Urothelium cell line (cell line): ENCODE results near the gene PIM3.

Experiments used
- DNase-seq: peaks from one replicate; pipeline ENCODE4 v3.0.0; 2011; ENCODE audit warnings: low spot score, mixed read lengths
- FAIRE-seq: peaks from 2 replicates; lab custom pipeline; 2011; peaks lifted over from hg19 to GRCh38; lab: Jason Lieb, UNC

PIM3 gene

DNA sequence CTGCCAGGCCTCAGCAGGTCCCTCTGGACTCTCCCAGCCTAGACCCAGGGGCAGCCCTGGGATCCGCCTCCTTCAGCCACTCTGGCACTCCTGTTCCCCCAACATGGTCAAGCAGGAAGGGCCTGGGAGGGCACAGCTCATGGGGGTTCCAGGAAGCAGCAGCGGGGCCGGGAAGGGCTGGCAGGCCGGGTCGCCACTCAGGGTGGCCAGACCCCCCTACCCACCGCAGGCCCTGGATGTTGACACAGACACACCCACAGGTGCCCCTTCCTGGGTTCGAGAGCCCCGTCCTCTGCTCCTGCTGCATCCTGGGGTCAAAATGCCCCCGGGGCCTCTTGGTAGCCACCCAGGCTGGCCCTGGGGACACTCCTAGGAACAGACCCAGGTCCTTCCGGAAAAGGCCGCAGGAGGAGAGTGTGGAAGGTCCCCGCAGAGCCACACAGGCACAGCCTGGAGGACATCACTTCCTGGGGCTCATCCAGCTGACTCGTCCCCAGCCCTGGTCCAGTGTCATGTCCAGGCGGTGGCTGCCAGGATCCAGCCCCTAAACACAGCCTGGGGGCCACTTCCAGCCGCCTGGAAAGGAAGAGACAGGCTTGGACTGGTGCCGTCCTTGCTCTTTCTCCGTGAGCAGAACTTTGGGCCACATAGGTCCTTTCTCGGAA is 6.8 kb upstream of the PIM3 start:
- DNase-seq (no peak), FAIRE-seq (no peak)

- DNase-seq (no peak), FAIRE-seq (no peak)
Observed at GRCh38 chr22:49954354-49954753, 6.2 kb upstream of the PIM3 start.

GRCh38 chr22:49954991-49955580 is 5.5 kb upstream of the PIM3 start:
- DNase-seq (no peak), FAIRE-seq (no peak)

DNA sequence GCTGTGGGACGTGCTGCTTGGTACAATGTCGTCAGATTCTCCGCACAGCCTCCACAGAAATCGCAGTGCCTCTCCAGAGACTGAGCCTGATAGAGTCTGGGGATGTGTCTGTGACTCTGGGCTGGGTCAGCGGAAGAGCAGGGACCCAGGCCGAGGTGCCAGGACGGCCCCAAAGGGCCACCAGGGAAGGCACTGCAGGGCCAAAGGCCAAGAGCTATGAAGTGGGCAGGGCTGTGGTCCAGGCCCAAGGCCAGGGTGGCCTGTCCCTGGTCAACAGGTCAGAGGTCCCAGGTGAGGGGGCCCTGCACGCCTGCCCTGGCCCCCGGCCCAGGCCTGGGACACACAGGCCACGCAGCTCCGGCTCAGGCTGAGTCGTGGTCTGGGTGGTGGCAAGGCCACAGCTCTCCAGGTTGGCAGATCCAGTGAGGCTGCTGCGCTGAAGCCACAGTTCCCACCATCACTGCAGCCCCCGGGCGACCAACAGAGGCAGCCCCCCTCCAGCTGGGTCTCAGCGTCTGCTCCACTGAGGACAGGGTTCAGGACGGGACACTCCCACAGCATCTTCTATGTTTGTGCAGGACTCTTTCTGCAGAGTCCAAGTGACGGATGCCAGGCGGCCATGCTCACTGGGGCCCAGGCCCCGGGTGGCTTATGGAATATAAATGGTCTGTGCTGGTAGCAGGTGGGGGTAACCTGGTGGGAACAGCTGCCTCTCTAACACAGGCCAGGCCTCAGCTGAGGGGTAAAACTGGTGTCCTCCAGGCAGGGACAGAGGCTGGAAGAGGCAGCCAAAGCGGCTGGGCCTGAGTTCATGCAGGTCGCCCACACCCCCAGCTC is 4.8 kb upstream of the PIM3 start:
- FAIRE-seq: no peak
- DNase-seq: no peak

GRCh38 chr22:49956418-49956770 is 4.2 kb upstream of the PIM3 start:
- DNase-seq: no peak
- no peak for FAIRE-seq

- DNase-seq: no peak
- FAIRE-seq: no peak
Observed at GRCh38 chr22:49956914-49957825, 3.4 kb upstream of the PIM3 start.

DNA sequence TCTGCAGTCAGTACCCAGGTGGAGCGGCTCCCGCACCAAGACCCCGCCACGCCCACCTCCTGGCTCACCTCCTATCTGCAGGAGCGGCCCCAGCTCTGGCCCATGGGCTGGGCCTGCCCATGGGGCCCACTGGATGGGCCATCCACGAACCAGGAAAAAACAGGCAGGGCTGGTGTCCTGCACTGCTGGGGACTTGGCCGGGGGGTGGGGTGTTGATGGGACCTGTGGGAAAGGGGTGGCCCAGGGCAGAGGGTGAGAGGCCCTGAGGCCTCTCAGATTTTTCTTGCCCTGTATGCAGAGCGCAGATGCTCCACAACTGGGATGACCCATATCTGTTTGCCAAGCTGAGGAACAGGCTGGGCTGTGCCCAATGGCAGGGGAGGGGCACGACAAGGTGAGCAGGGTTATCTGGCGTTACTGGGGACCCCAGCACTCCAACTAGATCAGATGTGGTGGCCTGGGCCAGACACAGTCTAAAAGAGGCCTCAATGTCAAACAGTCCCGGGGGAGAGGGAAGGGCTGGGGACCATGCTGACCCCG is 2.7 kb upstream of the PIM3 start:
- no peak for DNase-seq
- no peak for FAIRE-seq

DNA sequence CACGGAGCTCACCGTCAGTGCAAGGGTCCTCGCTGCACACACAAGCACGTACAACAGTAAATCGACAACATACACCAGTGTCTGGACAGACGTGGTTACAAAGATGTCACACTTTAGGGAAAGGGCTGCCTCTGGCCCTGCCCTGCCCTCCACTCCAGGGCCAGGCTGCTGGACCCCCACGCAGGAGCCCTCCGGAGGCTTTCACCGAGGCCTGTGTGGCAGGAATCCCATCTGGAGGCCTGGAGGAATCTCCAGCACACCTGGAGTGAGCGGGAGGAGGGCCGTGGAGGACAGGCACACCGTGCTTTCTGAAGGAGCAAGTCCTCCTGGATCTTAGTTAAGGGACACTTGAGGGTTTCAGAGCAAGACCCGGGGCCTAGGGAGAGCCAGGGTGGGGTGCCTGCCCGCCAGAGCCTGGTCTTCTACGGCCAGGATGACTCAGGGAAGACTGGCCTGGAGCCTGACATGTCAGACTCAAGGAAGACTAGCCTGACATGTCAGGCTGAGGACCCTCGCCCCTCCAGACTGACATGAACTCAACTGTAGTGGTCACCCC is 2.1 kb upstream of the PIM3 start:
- peak; percentile 59 for FAIRE-seq

GRCh38 chr22:49958931-49959781 is 1.4 kb upstream of the PIM3 start:
- DNase-seq (no peak), FAIRE-seq (peak; percentile 30)

More for the DNA sequence above, 2.1 kb upstream of the PIM3 start:
- no peak for DNase-seq

GRCh38 chr22:49959782-49960158 is 802 bp upstream of the PIM3 start:
- no peak for DNase-seq
- no peak for FAIRE-seq

DNA sequence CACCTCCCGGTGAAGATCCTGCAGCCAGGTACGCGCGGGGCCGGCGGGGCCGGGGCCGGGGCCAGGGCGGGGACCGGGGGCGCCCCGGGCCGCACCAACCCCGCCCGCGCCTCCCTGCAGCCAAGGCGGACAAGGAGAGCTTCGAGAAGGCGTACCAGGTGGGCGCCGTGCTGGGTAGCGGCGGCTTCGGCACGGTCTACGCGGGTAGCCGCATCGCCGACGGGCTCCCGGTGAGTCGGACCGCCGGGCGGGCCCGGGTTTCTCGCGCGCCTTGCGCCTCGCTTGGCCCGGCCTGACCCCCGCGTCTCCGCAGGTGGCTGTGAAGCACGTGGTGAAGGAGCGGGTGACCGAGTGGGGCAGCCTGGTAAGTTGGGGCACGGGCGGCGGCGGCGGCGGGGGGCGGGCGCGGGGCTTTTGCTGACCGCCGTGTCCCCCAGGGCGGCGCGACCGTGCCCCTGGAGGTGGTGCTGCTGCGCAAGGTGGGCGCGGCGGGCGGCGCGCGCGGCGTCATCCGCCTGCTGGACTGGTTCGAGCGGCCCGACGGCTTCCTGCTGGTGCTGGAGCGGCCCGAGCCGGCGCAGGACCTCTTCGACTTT is 531 bp downstream of the PIM3 start:
- FAIRE-seq (no peak), DNase-seq (no peak)

GRCh38 chr22:49961601-49962011 is 1.0 kb downstream of the PIM3 start:
- DNase-seq (no peak), FAIRE-seq (no peak)

DNA sequence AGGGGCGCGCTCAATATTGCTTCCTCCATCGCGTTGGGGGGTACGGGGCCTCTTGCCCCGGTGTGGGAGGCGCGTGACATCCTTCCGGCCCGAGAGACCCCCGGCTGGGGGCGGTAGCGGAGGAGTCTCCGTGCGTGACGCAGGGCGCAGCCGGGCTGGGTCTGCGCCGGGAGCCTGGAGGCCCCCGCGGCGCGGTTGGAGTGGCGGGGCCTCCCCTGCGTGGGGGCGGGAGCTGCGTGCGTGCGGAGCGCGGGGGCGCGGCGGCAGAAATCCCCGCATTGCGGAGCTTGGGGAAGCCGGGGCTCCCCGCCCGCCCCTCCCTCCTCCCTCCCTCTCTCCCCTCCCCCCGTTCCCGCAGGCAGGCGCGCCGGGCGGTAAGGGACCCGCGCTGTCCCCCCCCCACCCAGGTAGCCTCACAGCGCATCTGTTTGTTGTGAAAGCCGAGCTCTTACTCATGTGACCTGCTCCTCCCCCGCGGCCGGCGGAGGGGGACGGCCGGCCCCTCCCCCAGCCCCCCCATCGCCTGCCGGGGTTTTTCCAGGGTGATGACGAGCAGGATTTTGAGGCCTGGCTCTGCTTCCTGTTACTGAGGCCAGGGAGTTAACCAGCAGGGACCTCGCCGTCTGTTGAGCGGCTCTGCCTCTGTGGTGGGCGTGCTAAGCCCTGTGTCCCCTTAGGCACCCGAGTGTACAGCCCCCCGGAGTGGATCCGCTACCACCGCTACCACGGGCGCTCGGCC is 1.6 kb downstream of the PIM3 start:
- peak; percentile 30 for FAIRE-seq
- DNase-seq: peak; percentile 90

DNA sequence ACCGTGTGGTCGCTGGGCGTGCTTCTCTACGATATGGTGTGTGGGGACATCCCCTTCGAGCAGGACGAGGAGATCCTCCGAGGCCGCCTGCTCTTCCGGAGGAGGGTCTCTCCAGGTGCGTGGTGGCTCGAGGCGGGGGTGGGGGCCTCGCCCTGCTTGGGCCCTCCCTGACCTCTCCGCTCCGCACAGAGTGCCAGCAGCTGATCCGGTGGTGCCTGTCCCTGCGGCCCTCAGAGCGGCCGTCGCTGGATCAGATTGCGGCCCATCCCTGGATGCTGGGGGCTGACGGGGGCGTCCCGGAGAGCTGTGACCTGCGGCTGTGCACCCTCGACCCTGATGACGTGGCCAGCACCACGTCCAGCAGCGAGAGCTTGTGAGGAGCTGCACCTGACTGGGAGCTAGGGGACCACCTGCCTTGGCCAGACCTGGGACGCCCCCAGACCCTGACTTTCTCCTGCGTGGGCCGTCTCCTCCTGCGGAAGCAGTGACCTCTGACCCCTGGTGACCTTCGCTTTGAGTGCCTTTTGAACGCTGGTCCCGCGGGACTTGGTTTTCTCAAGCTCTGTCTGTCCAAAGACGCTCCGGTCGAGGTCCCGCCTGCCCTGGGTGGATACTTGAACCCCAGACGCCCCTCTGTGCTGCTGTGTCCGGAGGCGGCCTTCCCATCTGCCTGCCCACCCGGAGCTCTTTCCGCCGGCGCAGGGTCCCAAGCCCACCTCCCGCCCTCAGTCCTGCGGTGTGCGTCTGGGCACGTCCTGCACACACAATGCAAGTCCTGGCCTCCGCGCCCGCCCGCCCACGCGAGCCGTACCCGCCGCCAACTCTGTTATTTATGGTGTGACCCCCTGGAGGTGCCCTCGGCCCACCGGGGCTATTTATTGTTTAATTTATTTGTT is 2.4 kb downstream of the PIM3 start:
- DNase-seq (no peak), FAIRE-seq (no peak)

DNA sequence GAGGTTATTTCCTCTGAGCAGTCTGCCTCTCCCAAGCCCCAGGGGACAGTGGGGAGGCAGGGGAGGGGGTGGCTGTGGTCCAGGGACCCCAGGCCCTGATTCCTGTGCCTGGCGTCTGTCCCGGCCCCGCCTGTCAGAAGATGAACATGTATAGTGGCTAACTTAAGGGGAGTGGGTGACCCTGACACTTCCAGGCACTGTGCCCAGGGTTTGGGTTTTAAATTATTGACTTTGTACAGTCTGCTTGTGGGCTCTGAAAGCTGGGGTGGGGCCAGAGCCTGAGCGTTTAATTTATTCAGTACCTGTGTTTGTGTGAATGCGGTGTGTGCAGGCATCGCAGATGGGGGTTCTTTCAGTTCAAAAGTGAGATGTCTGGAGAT is 3.1 kb downstream of the PIM3 start:
- DNase-seq (no peak), FAIRE-seq (no peak)

DNA sequence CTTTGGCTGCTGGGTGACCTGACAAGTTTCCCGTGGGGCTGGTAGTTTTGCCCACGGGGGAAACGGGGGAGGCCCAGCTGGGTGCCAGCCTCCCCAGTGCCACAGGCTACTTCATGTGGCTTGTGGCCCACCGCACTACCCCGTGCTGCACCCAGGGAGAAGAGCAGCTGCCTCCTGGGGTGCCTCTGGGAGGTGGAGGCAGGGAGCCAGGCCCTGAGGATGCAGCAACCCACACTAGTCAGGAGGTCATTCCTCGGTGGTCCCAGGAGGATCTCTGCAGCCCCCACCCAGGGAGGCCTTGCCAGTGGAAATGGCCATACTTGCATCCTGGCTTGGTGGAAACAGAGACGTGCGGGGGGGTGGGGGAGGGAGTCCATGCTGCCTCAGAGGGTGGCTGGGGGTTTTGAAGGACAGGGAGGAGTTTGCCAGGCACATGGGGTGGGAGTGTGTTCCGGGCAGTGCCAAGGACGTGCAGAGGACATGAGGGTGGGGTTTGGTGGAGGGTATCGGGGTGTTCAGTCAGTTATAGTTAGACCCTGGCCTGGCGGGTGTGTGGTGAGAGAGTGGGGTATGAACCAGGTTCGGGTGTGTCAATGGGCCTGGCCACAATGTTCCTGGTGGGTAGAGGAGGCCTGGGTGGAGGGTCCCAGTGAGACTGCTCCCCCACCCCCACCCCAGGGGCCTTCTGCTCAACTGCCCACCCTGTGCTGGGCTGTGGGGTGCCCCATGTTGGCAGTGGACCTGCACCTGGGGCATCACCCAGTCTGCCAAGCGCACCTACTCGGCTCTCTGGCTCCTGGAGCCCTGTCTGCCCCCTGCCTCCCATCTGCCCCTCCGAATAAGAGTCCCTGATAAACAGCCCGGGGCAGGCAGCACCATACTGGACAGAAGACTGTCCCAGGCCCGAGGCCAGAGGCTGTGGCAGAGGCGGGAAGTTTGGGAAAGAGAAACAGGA is 3.8 kb downstream of the PIM3 start:
- no peak for FAIRE-seq
- DNase-seq: no peak
